Measurements from ENCODE around the gene PSMC3. TPM values are rescaled to one million over a fixed set of nuclear protein-coding genes. Genes with fewer than 3 reads are reported as not detected.

PSMC3 gene
- total and polyA plus RNA-seq, 7 experiments from 2014 or later, result 42.2 to 149 (median 59.2) TPM

GRCh38 chr11:47411884-47412746, 14.1 kb downstream of the PSMC3 start:
- DNase-seq (peak in 7 of 9 donors; percentile 28 to 72 (median 48)), ATAC-seq (no peak)
- Mint-ChIP-seq H3K9me3 (no peaks in the 10 kb centered on the region), H3K36me3 (peaks cover 0 to 12% (median 0%) of the 10 kb centered on the region in 5 donors), H3K4me3 (no peak overlapping the region), H3K27me3 (no peaks in the 10 kb centered on the region), H3K27ac (peak overlapping the region in 2 of 9 donors; percentile 56 to 65), H3K4me1 (peaks cover 4 to 23% (median 17%) of the 10 kb centered on the region in 7 donors)
- Histone ChIP-seq H3K27me3 (ENCODE audit: control insufficient read depth in 2 of 2, insufficient read depth in 2 of 2, low read length in 2 of 2) (no peaks in the 10 kb centered on the region), H3K36me3 (ENCODE audit: control insufficient read depth in 2 of 3, insufficient read depth in 3 of 3, low read length in 3 of 3) (peaks cover 0 to 48% (median 0%) of the 10 kb centered on the region in 3 experiments), H3K9me3 (ENCODE audit: control insufficient read depth in 2 of 3, low read length in 3 of 3) (no peaks in the 10 kb centered on the region), H3K4me3 (ENCODE audit: low read length) (no peak overlapping the region), H3K27ac (ENCODE audit: low read depth, low read length) (no peak overlapping the region), H3K4me1 (ENCODE audit: control insufficient read depth in 2 of 2, insufficient read depth in 2 of 2, low read length in 2 of 2) (peaks cover 8 to 13% of the 10 kb centered on the region in 2 donors)
- CTCF ChIA-PET, result interaction anchor here (0.6 to 8.3 kb wide), 20 partner anchors 9 to 608 kb away, joined by 3 to 140 read pairs (median 4); partner anchors contain the start of gene ARFGAP2
- intact Hi-C loops (cut with micrococcal nuclease), result loop anchor here (1.0 to 5.0 kb wide), 5 partner anchors 38 to 585 kb away; no protein-coding TSS in a partner anchor
- POLR2A ChIA-PET, result interaction anchor here (0.8 to 4.1 kb wide), 7 partner anchors 14 to 140 kb away, joined by 3 to 15 read pairs (median 4); partner anchors contain the start of genes PSMC3 and SPI1

- DNase-seq (no peak), ATAC-seq (no peak)
- Mint-ChIP-seq H3K36me3 (peaks cover 0 to 12% (median 0%) of the 10 kb centered on the region in 5 donors), H3K27me3 (no peaks in the 10 kb centered on the region), H3K9me3 (no peaks in the 10 kb centered on the region), H3K4me1 (peaks cover 4 to 28% (median 21%) of the 10 kb centered on the region in 7 donors), H3K4me3 (peak overlapping the region in 3 of 10 donors; percentile 13 to 97 (median 73)), H3K27ac (peak overlapping the region in 2 of 9 donors; percentile 31 to 43)
- intact Hi-C loops (cut with micrococcal nuclease), result loop anchor here in 1 of 2 donors (5.0 kb wide), 1 partner anchor 583 kb away; no protein-coding TSS in a partner anchor
- Histone ChIP-seq H3K4me3 (ENCODE audit: low read length) (no peak overlapping the region), H3K27ac (ENCODE audit: low read depth, low read length) (no peak overlapping the region), H3K27me3 (ENCODE audit: control insufficient read depth in 2 of 2, insufficient read depth in 2 of 2, low read length in 2 of 2) (no peaks in the 10 kb centered on the region), H3K9me3 (ENCODE audit: control insufficient read depth in 2 of 3, low read length in 3 of 3) (no peaks in the 10 kb centered on the region), H3K4me1 (ENCODE audit: control insufficient read depth in 2 of 2, insufficient read depth in 2 of 2, low read length in 2 of 2) (peaks cover 8 to 13% of the 10 kb centered on the region in 2 donors), H3K36me3 (ENCODE audit: control insufficient read depth in 2 of 3, insufficient read depth in 3 of 3, low read length in 3 of 3) (peaks cover 0 to 35% (median 0%) of the 10 kb centered on the region in 3 experiments)
- ChIA-PET POLR2A (interaction anchor here (0.6 to 4.3 kb wide), 6 partner anchors 10 to 161 kb away, joined by 3 to 40 read pairs (median 9); no protein-coding TSS in a partner anchor), CTCF (interaction anchor here (0.5 to 8.3 kb wide), 16 partner anchors 7 to 238 kb away, joined by 3 to 140 read pairs (median 4); partner anchors contain the start of gene ARFGAP2)
These were observed 15.6 kb downstream of the PSMC3 start for GRCh38 chr11:47410370-47411264.

- ChIA-PET POLR2A (interaction anchor here (0.6 to 4.3 kb wide), 4 partner anchors 10 to 160 kb away, joined by 3 to 40 read pairs (median 16); no protein-coding TSS in a partner anchor), CTCF (interaction anchor here (0.5 to 8.3 kb wide), 7 partner anchors 15 to 181 kb away, joined by 3 to 140 read pairs (median 3); partner anchors contain the start of gene PSMC3)
- intact Hi-C loops (cut with micrococcal nuclease), result loop anchor here (2.0 to 10.0 kb wide), 4 partner anchors 195 to 582 kb away; partner anchors contain the start of genes ARFGAP2 (in 1 of the 2), CSTPP1 (in 1 of the 2) and DDB2 (in 1 of the 2)
- DNase-seq (no peak), ATAC-seq (no peak)
- H3K27ac ChIP-seq (ENCODE audit: low read depth, low read length), result peak overlapping the region; percentile 83
- H3K27me3 ChIP-seq (ENCODE audit: control insufficient read depth in 2 of 2, insufficient read depth in 2 of 2, low read length in 2 of 2), result no peaks in the 10 kb centered on the region
- peak overlapping the region; percentile 87 to 99 (median 91) for H3K4me3 Mint-ChIP-seq
- no peaks in the 10 kb centered on the region for H3K27me3 Mint-ChIP-seq
- H3K4me1 ChIP-seq (ENCODE audit: control insufficient read depth in 2 of 2, insufficient read depth in 2 of 2, low read length in 2 of 2), result peaks cover 8 to 13% of the 10 kb centered on the region in 2 donors
- no peaks in the 10 kb centered on the region for H3K9me3 Mint-ChIP-seq
- H3K36me3 Mint-ChIP-seq, result peaks cover 0 to 8% (median 0%) of the 10 kb centered on the region in 5 donors
- no peaks in the 10 kb centered on the region for H3K9me3 ChIP-seq (ENCODE audit: control insufficient read depth in 2 of 3, low read length in 3 of 3)
- peaks cover 4 to 28% (median 21%) of the 10 kb centered on the region in 7 donors for H3K4me1 Mint-ChIP-seq
- H3K36me3 ChIP-seq (ENCODE audit: control insufficient read depth in 2 of 3, insufficient read depth in 3 of 3, low read length in 3 of 3), result peaks cover 0 to 26% (median 0%) of the 10 kb centered on the region in 3 experiments
- H3K27ac Mint-ChIP-seq, result peak overlapping the region; percentile 88 to 96 (median 92)
- peak overlapping the region; percentile 71 for H3K4me3 ChIP-seq (ENCODE audit: low read length)
These were observed 16.5 kb downstream of the PSMC3 start for GRCh38 chr11:47409440-47410369.

GRCh38 chr11:47408598-47409439, 17.4 kb downstream of the PSMC3 start:
- ChIA-PET POLR2A (interaction anchor here (0.5 to 4.3 kb wide), 7 partner anchors 9 to 191 kb away, joined by 3 to 40 read pairs (median 7); partner anchors contain the start of genes ACP2 and MADD), CTCF (interaction anchor here (0.9 to 8.3 kb wide), 3 partner anchors 17 to 37 kb away, joined by 3 to 140 read pairs (median 3); partner anchors contain the start of gene PSMC3)
- Histone ChIP-seq H3K36me3 (ENCODE audit: control insufficient read depth in 2 of 3, insufficient read depth in 3 of 3, low read length in 3 of 3) (peaks cover 0 to 17% (median 0%) of the 10 kb centered on the region in 3 experiments), H3K4me3 (ENCODE audit: low read length) (peak overlapping the region; percentile 71), H3K27ac (ENCODE audit: low read depth, low read length) (peak overlapping the region; percentile 83), H3K27me3 (ENCODE audit: control insufficient read depth in 2 of 2, insufficient read depth in 2 of 2, low read length in 2 of 2) (no peaks in the 10 kb centered on the region), H3K9me3 (ENCODE audit: control insufficient read depth in 2 of 3, low read length in 3 of 3) (no peaks in the 10 kb centered on the region), H3K4me1 (ENCODE audit: control insufficient read depth in 2 of 2, insufficient read depth in 2 of 2, low read length in 2 of 2) (peaks cover 8 to 13% of the 10 kb centered on the region in 2 donors)
- Mint-ChIP-seq H3K27ac (peak overlapping the region; percentile 88 to 96 (median 92)), H3K27me3 (no peaks in the 10 kb centered on the region), H3K4me1 (peaks cover 4 to 25% (median 21%) of the 10 kb centered on the region in 7 donors), H3K36me3 (peaks cover 0 to 3% (median 0%) of the 10 kb centered on the region in 5 donors), H3K4me3 (peak overlapping the region; percentile 87 to 99 (median 91)), H3K9me3 (no peaks in the 10 kb centered on the region)
- intact Hi-C loops (cut with micrococcal nuclease), result loop anchor here (1.0 to 10.0 kb wide), 12 partner anchors 15 to 473 kb away; partner anchors contain the start of genes CSTPP1 (in 2 of the 2), DDB2 (in 2 of the 2), PSMC3 (in 2 of the 2) and ACP2 (in 1 of the 2)
- ATAC-seq (no peak), DNase-seq (peak in 3 of 9 donors; percentile 23 to 27 (median 24))
